ENCODE measurements around the gene EXOC8.

GRCh38 chr1:231334079-231334666 is 3.5 kb downstream of the EXOC8 start:
- TF ChIP-seq, protein P1, sequence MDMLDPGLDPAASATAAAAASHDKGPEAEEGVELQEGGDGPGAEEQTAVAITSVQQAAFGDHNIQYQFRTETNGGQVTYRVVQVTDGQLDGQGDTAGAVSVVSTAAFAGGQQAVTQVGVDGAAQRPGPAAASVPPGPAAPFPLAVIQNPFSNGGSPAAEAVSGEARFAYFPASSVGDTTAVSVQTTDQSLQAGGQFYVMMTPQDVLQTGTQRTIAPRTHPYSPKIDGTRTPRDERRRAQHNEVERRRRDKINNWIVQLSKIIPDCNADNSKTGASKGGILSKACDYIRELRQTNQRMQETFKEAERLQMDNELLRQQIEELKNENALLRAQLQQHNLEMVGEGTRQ (IDR thresholded peaks at IDR 0.05; ENCODE audit: low read length), result no peak
- TF ChIP-seq TCF12 (IDR thresholded peaks at IDR 0.05; ENCODE audit: low read depth, low read length), result no peak
